Left lung (tissue), 14 donors: ENCODE results near the gene C15orf39. TPM values are rescaled to one million over a fixed set of nuclear protein-coding genes. Genes with fewer than 3 reads are reported as not detected.

Experiments used
- ATAC-seq: fragments of 200-7000 bp; cut with Tn5 transposase; one replicate; pipeline ENCODE4 v1.9.1; 2020; ENCODE audit warnings: moderate library complexity
- DNase-seq, 4 donors: peaks; one replicate each; pipeline ENCODE4 v3.0.0-alpha.2; 2013 to 2020
- H3K27ac ChIP-seq, 2 donors: fragments of 200-600 bp; sonication (generic) in 1 of 2; one replicate each; pipeline versions ENCODE4 v1.5.0 to v1.8.0; 2020 to 2021
- H3K27me3 ChIP-seq, 2 donors: fragments of 200-600 bp; sonication (generic) in 1 of 2; one replicate each; pipeline versions ENCODE4 v1.5.0 to v1.8.0; 2020 to 2021
- H3K36me3 ChIP-seq, 2 donors: fragments of 200-600 bp; sonication (generic) in 1 of 2; one replicate each; pipeline versions ENCODE4 v1.5.0 to v1.8.0; 2020 to 2021
- H3K4me1 ChIP-seq, 2 donors: fragments of 200-600 bp; one replicate each; pipeline ENCODE4 v1.8.0; 2021
- H3K4me3 ChIP-seq, 2 donors: fragments of 200-600 bp; sonication (generic) in 1 of 2; one replicate each; pipeline versions ENCODE4 v1.5.0 to v1.8.0; 2020 to 2021; ENCODE audit warnings: mild to moderate bottlenecking in 1 of 2
- H3K9me3 ChIP-seq, 2 donors: fragments of 200-600 bp; sonication (generic) in 1 of 2; one replicate each; pipeline versions ENCODE4 v1.5.0 to v1.8.0; 2020 to 2021
- intact Hi-C, 2 donors: fragments of 100-400 bp; cut with DNase I; formaldehyde crosslinking; loops; one replicate each; pipeline versions ENCODE4 v1.11.2 to v1.14.2; 2022
- long read RNA-seq, 12 donors: library from polyadenylated mRNA in 2 of 12; unstranded in 2 of 12; transcript quantifications; one replicate each; pipeline ENCODE4 v2.0.0 and lab custom pipeline, GENCODE V29; 2019 to 2026
- polyA plus RNA-seq, 6 donors: library from polyadenylated mRNA; unstranded; fragments of 120-200 nt; gene quantifications; one replicate each; pipeline ENCODE4 v1.2.1, GENCODE V29; 2013; ENCODE audit not compliant: insufficient read length in 6 of 6
- total RNA-seq, 2 donors: library from RNA; stranded (reverse); fragmentation: NEBNext Ultra II Directional; extraction: Animal tissue kit (Norgen Biotek cat#: 25700); gene quantifications; one replicate each; pipeline ENCODE4 v1.2.1, GENCODE V29; 2021
- TF ChIP-seq, protein P1 (sequence below), 2 donors: fragments of 200-600 bp; sonication (generic) in 1 of 2; IDR thresholded peaks; one replicate each; pipeline versions ENCODE4 v1.5.0 to v1.8.0; 2021; ENCODE audit warnings: antibody characterized with exemption in 2 of 2
- donor health status: DM: no; HTN: yes; CAD: no.
- donor health status: DM: no; HTN: no; CAD: no.

The C15orf39 gene
- total RNA-seq (10 to 100 TPM; 19.9 to 35.7 TPM), polyA plus RNA-seq (10 to 100 TPM in 4 of 6 donors, 1 to 10 TPM in 2; 7.8 to 14.7 (median 13.1) TPM)
- long read RNA-seq, donor 1, full-length matches to known transcripts, result 10 of 28 reads
- long read RNA-seq, donor 1, partial matches to known transcripts, result 18 of 28 reads
- long read RNA-seq, donor 1, other reads (novel, unspliced or antisense), result 0 of 28 reads
- long read RNA-seq, donor 2, full-length matches to known transcripts, result 20 of 33 reads
- long read RNA-seq, donor 2, partial matches to known transcripts, result 13 of 33 reads
- long read RNA-seq, donor 2, other reads (novel, unspliced or antisense), result 0 of 33 reads
- long read RNA-seq, donor 3, full-length matches to known transcripts, result 3 of 3 reads
- long read RNA-seq, donor 3, partial matches to known transcripts, result 0 of 3 reads
- long read RNA-seq, donor 3, other reads (novel, unspliced or antisense), result 0 of 3 reads
- long read RNA-seq, donor 4, full-length matches to known transcripts, result 2 of 4 reads
- long read RNA-seq, donor 4, partial matches to known transcripts, result 2 of 4 reads
- long read RNA-seq, donor 4, other reads (novel, unspliced or antisense), result 0 of 4 reads
- long read RNA-seq, donor 5, full-length matches to known transcripts, result 11 of 16 reads
- long read RNA-seq, donor 5, partial matches to known transcripts, result 5 of 16 reads
- long read RNA-seq, donor 5, other reads (novel, unspliced or antisense), result 0 of 16 reads
- long read RNA-seq, donor 6, full-length matches to known transcripts, result 15 of 21 reads
- long read RNA-seq, donor 6, partial matches to known transcripts, result 6 of 21 reads
- long read RNA-seq, donor 6, other reads (novel, unspliced or antisense), result 0 of 21 reads
- long read RNA-seq, donor 7, partial matches to known transcripts, result 0 of 2 reads
- long read RNA-seq, donor 7, other reads (novel, unspliced or antisense), result 0 of 2 reads
- long read RNA-seq, donor 8, full-length matches to known transcripts, result 15 of 26 reads
- long read RNA-seq, donor 8, partial matches to known transcripts, result 11 of 26 reads
- long read RNA-seq, donor 8, other reads (novel, unspliced or antisense), result 0 of 26 reads
- long read RNA-seq, donor 9, result 0 reads
- long read RNA-seq, donor 10, partial matches to known transcripts, result 3 of 4 reads
- long read RNA-seq, donor 10, other reads (novel, unspliced or antisense), result 1 of 4 reads
- long read RNA-seq, donor 11, result 0 reads
- long read RNA-seq, donor 12, full-length matches to known transcripts, result 5 of 5 reads
- long read RNA-seq, donor 12, partial matches to known transcripts, result 0 of 5 reads
- long read RNA-seq, donor 12, other reads (novel, unspliced or antisense), result 0 of 5 reads

DNA sequence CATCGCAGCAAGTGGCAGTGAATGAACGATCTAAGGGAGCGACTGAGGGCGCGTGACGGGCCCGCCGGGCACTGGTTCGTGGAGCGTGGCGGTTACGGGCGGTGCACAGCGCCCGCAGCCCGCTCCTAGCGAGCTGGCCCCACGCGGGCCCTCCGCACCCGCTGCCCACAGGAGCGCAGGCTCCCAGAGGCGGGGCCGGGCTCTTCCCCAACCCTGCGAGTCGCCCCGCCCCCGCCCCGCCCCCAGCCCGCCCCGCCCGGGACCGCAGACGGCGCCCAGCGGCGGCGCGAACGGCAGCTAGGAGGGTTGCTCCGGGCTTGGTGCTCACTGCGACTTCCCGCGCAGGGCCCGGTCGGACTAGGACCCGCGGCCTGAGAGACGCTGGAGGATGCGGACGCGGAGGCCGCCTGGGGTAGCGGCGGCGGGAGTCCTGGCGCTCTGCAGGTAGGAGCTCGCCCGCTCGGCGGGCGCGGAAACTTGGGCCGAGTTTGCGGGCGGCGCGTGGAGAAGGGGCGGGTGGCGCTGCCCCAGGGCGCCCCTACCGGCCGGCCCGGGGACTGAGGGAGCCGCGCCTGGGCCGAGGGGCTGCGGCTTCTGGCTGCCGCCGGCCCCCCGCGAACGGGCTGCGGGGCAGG, at the start of gene C15orf39:
TSS of gene C15orf39 (plus strand) at position 267 of the 635 bp plus-strand sequence. CDS start 4,167 bp downstream, outside the sequence.
- Histone ChIP-seq H3K9me3 (no peaks in the 10 kb centered on the region), H3K27me3 (no peaks in the 10 kb centered on the region), H3K4me3 (peak within 1 kb of the TSS; percentile 97 to 100), H3K4me1 (peaks cover 21 to 61% of the 10 kb centered on the region in 2 donors), H3K27ac (peak within 1 kb of the TSS; percentile 93 to 98), H3K36me3 (peaks cover 0 to 11% of the 10 kb centered on the region in 2 donors)
- intact Hi-C loops, result loop anchor here in 1 of 2 donors (10.0 kb wide), 1 partner anchor 167 kb away; no protein-coding TSS in a partner anchor
- DNase-seq (peak; percentile 76 to 94 (median 84)), ATAC-seq (peak; percentile 79)
- TF ChIP-seq, protein P1, sequence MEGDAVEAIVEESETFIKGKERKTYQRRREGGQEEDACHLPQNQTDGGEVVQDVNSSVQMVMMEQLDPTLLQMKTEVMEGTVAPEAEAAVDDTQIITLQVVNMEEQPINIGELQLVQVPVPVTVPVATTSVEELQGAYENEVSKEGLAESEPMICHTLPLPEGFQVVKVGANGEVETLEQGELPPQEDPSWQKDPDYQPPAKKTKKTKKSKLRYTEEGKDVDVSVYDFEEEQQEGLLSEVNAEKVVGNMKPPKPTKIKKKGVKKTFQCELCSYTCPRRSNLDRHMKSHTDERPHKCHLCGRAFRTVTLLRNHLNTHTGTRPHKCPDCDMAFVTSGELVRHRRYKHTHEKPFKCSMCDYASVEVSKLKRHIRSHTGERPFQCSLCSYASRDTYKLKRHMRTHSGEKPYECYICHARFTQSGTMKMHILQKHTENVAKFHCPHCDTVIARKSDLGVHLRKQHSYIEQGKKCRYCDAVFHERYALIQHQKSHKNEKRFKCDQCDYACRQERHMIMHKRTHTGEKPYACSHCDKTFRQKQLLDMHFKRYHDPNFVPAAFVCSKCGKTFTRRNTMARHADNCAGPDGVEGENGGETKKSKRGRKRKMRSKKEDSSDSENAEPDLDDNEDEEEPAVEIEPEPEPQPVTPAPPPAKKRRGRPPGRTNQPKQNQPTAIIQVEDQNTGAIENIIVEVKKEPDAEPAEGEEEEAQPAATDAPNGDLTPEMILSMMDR (IDR thresholded peaks at IDR 0.05), result peak; percentile 97 to 98

- Histone ChIP-seq H3K9me3 (peaks cover 0 to 9% of the 10 kb centered on the region in 2 donors), H3K27me3 (no peaks in the 10 kb centered on the region), H3K27ac (peak overlapping the region in 1 of 2 donors; percentile 72), H3K36me3 (no peaks in the 10 kb centered on the region), H3K4me1 (peaks cover 0 to 41% of the 10 kb centered on the region in 2 donors), H3K4me3 (no peak overlapping the region)
- intact Hi-C loops, result no loop called here
- ATAC-seq, result no peak
- TF ChIP-seq, protein P1 (IDR thresholded peaks at IDR 0.05), result no peak
- no peak for DNase-seq
These were observed 49.2 kb upstream of the C15orf39 start for GRCh38 chr15:75152382-75153079.

- peaks cover 0 to 3% of the 10 kb centered on the region in 2 donors for H3K9me3 ChIP-seq
- ATAC-seq (no peak), DNase-seq (no peak)
- peak overlapping the region in 1 of 2 donors; percentile 72 for H3K27ac ChIP-seq
- peaks cover 0 to 45% of the 10 kb centered on the region in 2 donors for H3K4me1 ChIP-seq
- H3K36me3 ChIP-seq, result no peaks in the 10 kb centered on the region
- no peak overlapping the region for H3K4me3 ChIP-seq
- TF ChIP-seq, protein P1 (IDR thresholded peaks at IDR 0.05), result no peak
- intact Hi-C loops, result no loop called here
- no peaks in the 10 kb centered on the region for H3K27me3 ChIP-seq
These were observed 48.6 kb upstream of the C15orf39 start for GRCh38 chr15:75153087-75153486.

- ATAC-seq (peak; percentile 25), DNase-seq (no peak)
- Histone ChIP-seq H3K9me3 (no peaks in the 10 kb centered on the region), H3K4me1 (peaks cover 0 to 46% of the 10 kb centered on the region in 2 donors), H3K36me3 (no peaks in the 10 kb centered on the region), H3K27ac (peak overlapping the region in 1 of 2 donors; percentile 72), H3K4me3 (no peak overlapping the region), H3K27me3 (no peaks in the 10 kb centered on the region)
- TF ChIP-seq, protein P1 (IDR thresholded peaks at IDR 0.05), result no peak
- intact Hi-C loops, result no loop called here
These were observed 48.0 kb upstream of the C15orf39 start for GRCh38 chr15:75153565-75154276.
